Measurements from ENCODE around the gene LILRA6.
"Not testable (repeated sequence)": the region's sequence is repeated elsewhere in the genome, so short reads cannot be mapped to it uniquely, and the experiment has no call there.

LILRA6 gene

GRCh38 chr19:54278571-54279195 lies 36.1 kb upstream of the LILRA6 start:
- not testable (repeated sequence) for H3K27me3 ChIP-seq (ENCODE audit: control insufficient read depth, insufficient read depth, low read length); H3K36me3 ChIP-seq (ENCODE audit: insufficient read depth, low read length); H3K9me3 ChIP-seq (replicated peaks; ENCODE audit: low read length); H3K4me1 ChIP-seq (ENCODE audit: control insufficient read depth, insufficient read depth, low read length); H3K9ac ChIP-seq (ENCODE audit: low read depth, low read length); H3K4me2 ChIP-seq (ENCODE audit: low read length); H3K4me3 ChIP-seq (ENCODE audit: low read length)

- not testable (repeated sequence) for H3K36me3 ChIP-seq (ENCODE audit: insufficient read depth, low read length); H3K4me3 ChIP-seq (ENCODE audit: low read length); H3K27me3 ChIP-seq (ENCODE audit: control insufficient read depth, insufficient read depth, low read length); H3K9me3 ChIP-seq (replicated peaks; ENCODE audit: low read length); H3K4me2 ChIP-seq (ENCODE audit: low read length); H3K4me1 ChIP-seq (ENCODE audit: control insufficient read depth, insufficient read depth, low read length); H3K9ac ChIP-seq (ENCODE audit: low read depth, low read length)
These were observed 35.5 kb upstream of the LILRA6 start for GRCh38 chr19:54278056-54278455.

- H3K9ac ChIP-seq (ENCODE audit: low read depth, low read length); H3K27me3 ChIP-seq (ENCODE audit: control insufficient read depth, insufficient read depth, low read length); H3K4me1 ChIP-seq (ENCODE audit: control insufficient read depth, insufficient read depth, low read length); H3K4me3 ChIP-seq (ENCODE audit: low read length); H3K9me3 ChIP-seq (replicated peaks; ENCODE audit: low read length); H3K36me3 ChIP-seq (ENCODE audit: insufficient read depth, low read length); H3K4me2 ChIP-seq (ENCODE audit: low read length): not testable (repeated sequence)
These were observed 34.6 kb upstream of the LILRA6 start for GRCh38 chr19:54277111-54277615.

DNA sequence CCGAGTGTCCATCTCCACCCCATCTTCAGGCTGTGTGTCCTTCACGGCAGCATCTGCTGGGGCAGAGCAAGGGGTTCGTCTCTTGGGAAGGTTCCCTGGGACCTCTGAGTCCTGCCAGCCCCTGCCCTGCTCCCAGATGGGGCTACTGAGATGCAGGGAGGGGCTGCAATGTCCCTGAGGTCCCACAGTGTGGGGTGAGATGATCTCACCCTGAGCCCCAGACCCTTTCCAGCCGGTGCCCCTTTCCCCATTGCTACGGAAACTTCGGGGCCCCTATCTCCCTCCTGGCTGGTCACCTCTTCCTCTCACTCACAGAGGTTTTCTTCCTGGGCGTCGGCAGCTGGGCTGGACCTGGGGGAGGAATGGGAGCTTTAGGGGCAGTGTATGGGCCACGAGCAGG lies 33.4 kb upstream of the LILRA6 start:
- H3K27me3 ChIP-seq (ENCODE audit: control insufficient read depth, insufficient read depth, low read length): peaks cover 3% of the 10 kb centered on the region
- H3K4me3 ChIP-seq (ENCODE audit: low read length): no peak overlapping the region
- H3K4me1 ChIP-seq (ENCODE audit: control insufficient read depth, insufficient read depth, low read length): no peaks in the 10 kb centered on the region
- H3K36me3 ChIP-seq (ENCODE audit: insufficient read depth, low read length): no peaks in the 10 kb centered on the region
- H3K9ac ChIP-seq (ENCODE audit: low read depth, low read length): no peak overlapping the region
- H3K4me2 ChIP-seq (ENCODE audit: low read length): no peak overlapping the region
- H3K9me3 ChIP-seq (replicated peaks; ENCODE audit: low read length): no peaks in the 10 kb centered on the region

DNA sequence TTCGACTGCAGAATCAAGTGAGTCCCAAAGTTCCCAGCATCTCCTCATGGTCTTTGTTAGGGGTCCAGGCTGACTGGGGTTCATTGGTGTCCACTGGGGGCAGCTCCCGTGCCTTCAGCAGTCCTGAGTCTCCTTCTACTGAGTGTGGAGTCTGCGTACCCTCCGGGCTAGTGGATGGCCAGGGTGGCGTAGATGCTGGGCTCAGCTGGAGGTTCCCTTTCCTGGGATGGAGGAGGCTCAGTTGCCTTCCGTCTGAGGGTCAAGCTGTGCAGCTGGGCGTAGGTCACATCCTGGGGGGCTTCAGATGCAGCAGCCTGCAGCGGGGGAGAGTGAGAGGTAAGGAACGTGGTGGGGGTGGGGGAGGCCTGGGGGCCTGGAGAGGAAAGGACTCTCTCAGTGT lies 31.9 kb upstream of the LILRA6 start:
- not testable (repeated sequence) for H3K9me3 ChIP-seq (replicated peaks; ENCODE audit: low read length); H3K36me3 ChIP-seq (ENCODE audit: insufficient read depth, low read length); H3K4me3 ChIP-seq (ENCODE audit: low read length); H3K4me2 ChIP-seq (ENCODE audit: low read length); H3K9ac ChIP-seq (ENCODE audit: low read depth, low read length); H3K4me1 ChIP-seq (ENCODE audit: control insufficient read depth, insufficient read depth, low read length); H3K27me3 ChIP-seq (ENCODE audit: control insufficient read depth, insufficient read depth, low read length)

DNA sequence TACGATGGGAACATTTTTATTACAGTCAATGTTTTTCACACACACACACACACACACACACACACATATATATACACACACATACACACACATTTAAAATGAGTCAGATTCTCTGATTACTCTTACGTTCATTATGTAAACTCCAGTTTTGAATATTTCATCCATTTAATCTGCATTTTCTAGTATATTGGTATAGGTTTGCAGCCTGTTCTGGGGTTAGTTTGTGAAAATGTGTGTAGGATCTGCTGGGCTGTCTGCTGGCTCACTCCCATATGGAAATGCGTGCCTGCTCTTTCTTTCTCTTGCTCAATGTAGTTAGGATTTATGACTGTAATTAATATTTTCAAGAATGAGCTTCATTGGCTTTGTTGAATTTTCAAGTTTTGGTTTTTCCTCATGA lies 31.2 kb upstream of the LILRA6 start:
- Histone ChIP-seq H3K9me3 (replicated peaks; ENCODE audit: low read length) (no peaks in the 10 kb centered on the region), H3K9ac (ENCODE audit: low read depth, low read length) (no peak overlapping the region), H3K4me3 (ENCODE audit: low read length) (no peak overlapping the region), H3K4me2 (ENCODE audit: low read length) (no peak overlapping the region), H3K36me3 (ENCODE audit: insufficient read depth, low read length) (no peaks in the 10 kb centered on the region), H3K27me3 (ENCODE audit: control insufficient read depth, insufficient read depth, low read length) (peaks cover 3% of the 10 kb centered on the region), H3K4me1 (ENCODE audit: control insufficient read depth, insufficient read depth, low read length) (no peaks in the 10 kb centered on the region)

DNA sequence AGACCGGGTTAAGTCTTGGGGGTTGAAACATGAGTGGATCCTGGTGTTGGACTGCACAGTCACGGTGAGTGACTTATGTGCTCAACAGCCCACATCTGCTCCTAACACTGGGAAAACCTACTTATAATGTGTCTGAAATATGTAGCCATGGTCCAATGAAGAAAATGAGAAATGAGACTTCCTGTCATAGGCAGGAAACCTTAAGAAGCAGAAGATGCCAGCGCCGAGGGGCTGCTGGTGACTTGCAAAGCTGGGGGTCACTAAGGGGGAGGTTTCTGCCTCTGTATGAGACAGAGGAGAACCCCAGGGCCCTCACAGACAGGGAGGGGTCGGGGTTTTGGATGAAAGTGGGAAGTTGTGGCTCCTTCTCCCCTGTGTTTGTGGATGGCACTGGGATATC lies 29.6 kb upstream of the LILRA6 start:
- H3K4me3 ChIP-seq (ENCODE audit: low read length); H3K4me2 ChIP-seq (ENCODE audit: low read length); H3K9ac ChIP-seq (ENCODE audit: low read depth, low read length); H3K36me3 ChIP-seq (ENCODE audit: insufficient read depth, low read length); H3K4me1 ChIP-seq (ENCODE audit: control insufficient read depth, insufficient read depth, low read length); H3K27me3 ChIP-seq (ENCODE audit: control insufficient read depth, insufficient read depth, low read length); H3K9me3 ChIP-seq (replicated peaks; ENCODE audit: low read length): not testable (repeated sequence)

- H3K4me2 ChIP-seq (ENCODE audit: low read length); H3K9ac ChIP-seq (ENCODE audit: low read depth, low read length); H3K9me3 ChIP-seq (replicated peaks; ENCODE audit: low read length); H3K4me1 ChIP-seq (ENCODE audit: control insufficient read depth, insufficient read depth, low read length); H3K36me3 ChIP-seq (ENCODE audit: insufficient read depth, low read length); H3K27me3 ChIP-seq (ENCODE audit: control insufficient read depth, insufficient read depth, low read length); H3K4me3 ChIP-seq (ENCODE audit: low read length): not testable (repeated sequence)
These were observed 29.0 kb upstream of the LILRA6 start for GRCh38 chr19:54271587-54271986.

- Histone ChIP-seq H3K9ac (ENCODE audit: low read depth, low read length) (no peak overlapping the region), H3K4me3 (ENCODE audit: low read length) (no peak overlapping the region), H3K4me2 (ENCODE audit: low read length) (no peak overlapping the region), H3K9me3 (replicated peaks; ENCODE audit: low read length) (no peaks in the 10 kb centered on the region), H3K27me3 (ENCODE audit: control insufficient read depth, insufficient read depth, low read length) (peaks cover 3% of the 10 kb centered on the region), H3K4me1 (ENCODE audit: control insufficient read depth, insufficient read depth, low read length) (no peaks in the 10 kb centered on the region), H3K36me3 (ENCODE audit: insufficient read depth, low read length) (no peaks in the 10 kb centered on the region)
These were observed 28.5 kb upstream of the LILRA6 start for GRCh38 chr19:54271106-54271505.

DNA sequence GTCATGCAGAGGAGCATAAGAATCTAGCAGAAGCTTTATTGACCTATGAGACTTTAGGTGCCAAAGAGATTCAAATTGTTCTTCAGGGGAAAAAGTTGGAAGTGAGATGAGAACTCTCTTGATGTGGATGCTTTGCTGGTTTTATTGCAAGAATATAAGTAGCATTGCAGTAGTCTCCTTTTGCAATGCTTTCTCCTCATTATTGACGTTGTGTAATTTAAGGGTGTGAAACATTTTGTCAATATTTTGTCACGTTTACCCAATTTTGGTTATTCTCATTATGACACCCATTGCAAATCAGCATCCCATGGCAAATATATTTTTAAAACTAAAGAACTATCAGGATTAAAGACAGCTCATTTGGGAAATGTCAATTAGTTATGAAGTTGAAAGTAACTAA lies 26.3 kb upstream of the LILRA6 start:
- Histone ChIP-seq H3K27me3 (ENCODE audit: control insufficient read depth, insufficient read depth, low read length) (peaks cover 3% of the 10 kb centered on the region), H3K4me3 (ENCODE audit: low read length) (no peak overlapping the region), H3K4me1 (ENCODE audit: control insufficient read depth, insufficient read depth, low read length) (no peaks in the 10 kb centered on the region), H3K9me3 (replicated peaks; ENCODE audit: low read length) (no peaks in the 10 kb centered on the region), H3K36me3 (ENCODE audit: insufficient read depth, low read length) (no peaks in the 10 kb centered on the region), H3K9ac (ENCODE audit: low read depth, low read length) (no peak overlapping the region), H3K4me2 (ENCODE audit: low read length) (no peak overlapping the region)

DNA sequence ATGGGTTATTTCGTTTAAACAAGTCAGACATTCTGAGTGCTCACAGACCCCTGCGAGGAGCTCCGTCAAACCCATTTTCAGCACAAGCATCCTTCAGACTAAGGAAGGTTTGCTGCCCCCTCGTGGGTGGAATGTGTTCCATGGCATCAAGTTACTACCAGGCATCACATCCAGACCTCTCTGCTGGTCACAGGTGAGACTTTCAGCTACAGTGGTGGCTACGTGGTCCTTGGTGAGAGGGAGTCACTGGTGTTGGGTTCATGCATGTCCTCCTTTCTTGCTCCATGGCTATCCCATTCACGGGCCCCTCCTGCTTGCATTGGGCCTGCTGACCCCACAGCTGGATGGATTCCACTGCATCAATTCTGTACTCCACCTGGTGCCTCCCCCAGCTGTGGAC lies 23.5 kb upstream of the LILRA6 start:
- no peak overlapping the region for H3K4me2 ChIP-seq (ENCODE audit: low read length)
- no peaks in the 10 kb centered on the region for H3K36me3 ChIP-seq (ENCODE audit: insufficient read depth, low read length)
- H3K9me3 ChIP-seq (replicated peaks; ENCODE audit: low read length): no peaks in the 10 kb centered on the region
- H3K4me1 ChIP-seq (ENCODE audit: control insufficient read depth, insufficient read depth, low read length): no peaks in the 10 kb centered on the region
- H3K27me3 ChIP-seq (ENCODE audit: control insufficient read depth, insufficient read depth, low read length): no peaks in the 10 kb centered on the region
- no peak overlapping the region for H3K9ac ChIP-seq (ENCODE audit: low read depth, low read length)
- H3K4me3 ChIP-seq (ENCODE audit: low read length): no peak overlapping the region

- no peak overlapping the region for H3K9ac ChIP-seq (ENCODE audit: low read depth, low read length)
- H3K4me3 ChIP-seq (ENCODE audit: low read length): no peak overlapping the region
- no peaks in the 10 kb centered on the region for H3K36me3 ChIP-seq (ENCODE audit: insufficient read depth, low read length)
- no peak overlapping the region for H3K4me2 ChIP-seq (ENCODE audit: low read length)
- peaks cover 4% of the 10 kb centered on the region for H3K27me3 ChIP-seq (ENCODE audit: control insufficient read depth, insufficient read depth, low read length)
- no peaks in the 10 kb centered on the region for H3K9me3 ChIP-seq (replicated peaks; ENCODE audit: low read length)
- H3K4me1 ChIP-seq (ENCODE audit: control insufficient read depth, insufficient read depth, low read length): no peaks in the 10 kb centered on the region
These were observed 19.9 kb upstream of the LILRA6 start for GRCh38 chr19:54262470-54262869.

Measured in skeletal muscle satellite cell (primary cell).